GM19452 (cell line): ENCODE data around the gene ZCCHC24.

ENCODE experiments used
- ATAC-seq: cut with Tn5 transposase; IDR thresholded peaks from one replicate; pipeline ENCODE4 v1.9.1; 2021; ENCODE audit not compliant: unreplicated experiment

The ZCCHC24 gene

GRCh38 chr10:79400146-79401004 is 45.0 kb downstream of the ZCCHC24 start:
- peak; percentile 79 for ATAC-seq

- ATAC-seq: no peak
Measured at GRCh38 chr10:79399223-79399831, 46.1 kb downstream of the ZCCHC24 start.

GRCh38 chr10:79398642-79399041 is 46.8 kb downstream of the ZCCHC24 start:
- no peak for ATAC-seq

- ATAC-seq: no peak
Measured at GRCh38 chr10:79397575-79398303, 47.7 kb downstream of the ZCCHC24 start.

DNA sequence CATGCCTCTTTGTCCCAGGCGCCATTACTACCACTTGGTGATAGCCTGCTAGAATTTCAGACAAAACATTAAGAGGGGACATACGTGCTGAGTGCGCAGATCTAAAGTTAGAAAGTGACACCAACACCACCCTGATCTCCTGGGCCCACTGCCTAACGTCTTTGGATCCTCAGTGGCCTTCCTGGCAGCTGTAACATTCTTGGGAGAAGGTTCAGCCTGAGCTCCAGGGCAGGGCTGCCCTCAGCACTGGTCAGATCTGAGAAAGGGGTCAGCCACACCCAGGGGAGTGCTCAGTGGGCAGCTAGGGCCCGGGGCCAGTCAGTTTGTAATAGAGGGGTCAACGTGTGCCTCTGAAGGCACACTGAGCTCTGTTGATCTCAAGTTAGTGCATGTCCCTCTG is 48.4 kb downstream of the ZCCHC24 start:
- no peak for ATAC-seq

- no peak for ATAC-seq
Measured at GRCh38 chr10:79396520-79396919, 48.9 kb downstream of the ZCCHC24 start.

- ATAC-seq: no peak
Measured at GRCh38 chr10:79394664-79395063, 50.8 kb downstream of the ZCCHC24 start.

DNA sequence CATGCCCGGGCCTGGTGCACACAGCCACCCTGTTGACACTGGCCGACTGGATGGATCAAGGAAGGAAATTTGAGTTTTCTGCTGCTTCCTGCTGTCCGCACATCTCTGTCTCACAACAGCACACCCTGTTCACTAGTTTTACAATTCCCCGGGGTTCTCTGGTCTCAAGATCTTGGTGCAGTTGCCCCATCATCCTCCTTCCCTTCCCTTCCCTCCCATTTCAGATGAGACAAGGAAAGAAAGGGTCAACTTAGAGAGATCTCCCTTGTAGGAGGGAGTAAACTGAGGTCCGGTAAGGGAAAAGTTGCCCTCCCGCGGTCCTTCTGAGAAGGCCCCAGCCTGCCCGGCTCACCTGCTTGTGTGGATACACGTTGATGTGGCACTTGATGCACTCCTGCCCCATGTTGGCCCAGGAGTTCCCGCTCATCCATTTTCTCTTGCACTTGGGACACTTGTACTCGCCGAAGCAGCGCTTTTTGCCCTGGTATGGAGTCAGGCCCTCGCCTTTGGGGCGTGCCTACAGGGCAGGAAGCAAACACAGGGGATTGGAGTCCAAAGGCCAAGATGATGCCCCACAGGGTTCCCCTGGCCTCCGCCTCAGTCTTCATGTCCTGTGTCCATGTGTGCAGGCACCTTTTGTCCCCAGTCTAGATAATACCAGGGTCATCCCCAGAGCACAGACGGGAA is 51.4 kb downstream of the ZCCHC24 start:
- ATAC-seq: no peak

DNA sequence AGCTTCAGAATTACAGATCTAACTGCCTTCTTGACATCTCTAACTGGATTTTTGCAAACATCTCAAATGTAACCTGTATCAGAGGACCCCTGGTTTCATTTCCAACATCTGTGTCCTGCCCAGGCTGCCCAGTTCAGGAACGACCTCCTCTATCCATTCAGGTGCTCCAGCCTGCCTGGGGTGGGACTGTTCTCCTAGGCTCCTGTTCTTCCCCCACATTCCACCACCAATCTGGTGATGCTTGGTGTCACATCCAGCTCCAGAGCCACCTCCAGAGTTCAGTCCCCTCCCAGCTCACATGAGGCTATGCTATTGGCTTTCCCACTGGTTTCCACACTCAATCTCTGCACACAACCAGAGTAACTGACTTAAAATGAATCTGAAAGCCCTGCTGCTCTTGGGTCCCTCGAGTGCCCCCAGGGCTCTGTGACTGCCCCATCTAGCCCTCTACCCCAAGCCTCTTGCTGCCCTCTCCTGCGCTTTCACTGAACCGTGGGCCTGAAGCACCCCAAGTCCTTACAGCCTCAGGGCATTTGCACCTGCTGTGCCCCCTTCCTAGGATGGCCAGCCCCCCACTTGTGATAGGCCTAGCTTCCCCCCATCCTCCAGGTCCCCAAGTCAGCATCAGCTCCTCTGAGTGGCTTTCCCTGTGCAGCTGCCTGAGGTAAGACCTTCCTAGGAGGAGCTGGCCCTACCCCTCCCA is 52.1 kb downstream of the ZCCHC24 start:
- ATAC-seq: no peak

- no peak for ATAC-seq
Measured at GRCh38 chr10:79392506-79393176, 52.8 kb downstream of the ZCCHC24 start.

GRCh38 chr10:79392020-79392398 is 53.4 kb downstream of the ZCCHC24 start:
- no peak for ATAC-seq

- no peak for ATAC-seq
Measured at GRCh38 chr10:79391231-79392019, 54.0 kb downstream of the ZCCHC24 start.

- no peak for ATAC-seq
Measured at GRCh38 chr10:79390551-79391229, 54.7 kb downstream of the ZCCHC24 start.

DNA sequence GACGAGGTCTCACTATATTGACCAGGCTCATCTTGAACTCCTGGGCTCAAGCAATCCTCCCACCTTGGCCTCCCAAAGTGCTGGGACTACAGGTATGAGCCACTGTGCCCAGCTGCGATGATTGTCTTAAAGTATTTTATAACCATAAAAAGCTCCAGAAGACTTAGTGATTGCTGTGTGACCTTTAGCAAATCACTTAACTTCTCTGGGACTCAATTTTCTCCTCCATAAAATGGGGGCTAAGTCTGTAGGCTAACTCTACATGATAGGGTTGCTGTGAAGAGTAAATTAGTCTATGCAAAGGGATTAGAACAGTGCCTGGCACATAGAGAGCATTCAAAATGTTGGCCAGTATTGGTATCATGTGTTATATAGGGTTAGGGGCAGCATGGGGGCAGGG is 55.4 kb downstream of the ZCCHC24 start:
- no peak for ATAC-seq

DNA sequence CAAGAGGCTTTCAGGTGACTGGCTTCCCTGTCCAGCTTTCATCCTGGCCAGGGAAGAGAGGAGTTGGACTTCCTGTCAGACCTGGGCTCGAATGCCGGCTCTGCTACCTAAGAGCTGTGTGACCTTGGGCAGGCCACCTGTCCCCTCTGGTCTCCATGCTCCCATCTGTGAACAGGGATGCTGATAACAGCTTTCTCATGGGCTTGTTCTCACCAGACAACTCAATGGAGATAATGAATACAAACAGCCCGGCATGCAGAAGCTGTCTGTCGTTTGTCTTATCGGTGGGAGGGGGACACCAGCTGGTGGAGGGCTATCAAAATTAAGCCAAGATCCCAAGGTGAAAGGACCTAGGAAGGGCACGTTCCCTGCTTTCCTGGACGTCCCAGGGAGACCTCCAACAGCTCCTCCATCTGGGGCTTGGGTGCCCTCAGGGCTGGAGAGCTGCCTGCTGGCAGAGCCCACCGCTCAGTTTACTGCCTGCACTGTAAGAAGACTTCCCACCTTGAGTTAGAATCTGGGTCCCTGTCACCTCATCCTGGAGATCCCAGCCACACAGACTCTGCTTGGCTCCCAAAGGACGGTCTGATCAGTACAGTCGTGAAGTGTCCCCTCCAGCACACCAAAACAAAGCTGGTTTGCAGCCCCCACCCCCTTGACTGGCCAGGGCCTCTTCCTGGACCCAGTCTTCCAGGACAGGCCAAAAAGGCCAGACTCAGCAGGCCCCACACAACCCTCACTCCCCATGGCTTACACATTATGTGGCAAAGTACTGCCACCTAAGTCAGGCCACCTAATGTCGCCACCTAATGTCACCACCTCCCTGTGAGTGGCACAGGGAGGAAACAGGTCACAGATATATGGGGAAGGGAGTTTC is 57.2 kb downstream of the ZCCHC24 start:
- no peak for ATAC-seq

DNA sequence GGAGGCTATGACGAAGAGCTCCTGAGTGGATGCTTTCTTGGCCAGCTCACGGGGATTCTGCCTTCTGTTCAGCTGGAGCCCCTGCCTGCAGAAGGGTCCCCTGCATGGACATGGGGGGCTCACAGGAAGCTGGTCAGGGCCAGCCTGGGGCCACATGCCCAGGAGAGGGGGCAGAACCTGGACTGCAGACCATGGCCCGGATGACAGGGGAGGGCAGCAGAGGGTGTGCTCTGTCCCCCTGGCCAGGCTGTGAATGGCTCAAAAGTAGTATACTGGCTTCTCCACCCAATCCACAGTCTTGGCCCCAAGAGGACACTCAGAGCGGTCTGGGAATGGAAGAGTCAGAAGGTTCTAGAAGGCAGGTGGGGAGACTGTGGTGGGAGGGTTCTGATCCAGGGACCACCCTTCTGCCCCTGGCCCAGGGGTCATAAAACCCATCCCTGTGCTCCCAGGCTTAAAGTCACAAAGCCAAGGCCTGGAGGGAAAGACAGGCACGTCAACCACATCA is 57.9 kb downstream of the ZCCHC24 start:
- no peak for ATAC-seq

- no peak for ATAC-seq
Measured at GRCh38 chr10:79386637-79387465, 58.6 kb downstream of the ZCCHC24 start.
